H1 (cell line): Measurements from ENCODE around the gene HARS2. TPM values are rescaled to one million over a fixed set of nuclear protein-coding genes. Genes with fewer than 3 reads are reported as not detected.

Experiments
- CTCF ChIA-PET: fragments of 300-600 bp; sonication (Branson Sonifier 250); formaldehyde crosslinking; loops from one replicate; lab custom pipeline; 2021; ENCODE audit not compliant: partially characterized antibody; lab: Charles Lee
- POLR2A ChIA-PET: fragments of 300-600 bp; sonication (Branson Sonifier 250); formaldehyde crosslinking; loops from one replicate; lab custom pipeline; 2021; ENCODE audit warnings: inconsistent platforms; ENCODE audit not compliant: partially characterized antibody; lab: Charles Lee
- DNase-seq, 2 experiments: peaks; one replicate each; pipeline versions ENCODE4 v3.0.0 to v3.0.0-alpha.2; 2010 to 2022; ENCODE audit warnings: low spot score in 2 of 2, low read depth in 1 of 2, mixed read lengths in 1 of 2
- FAIRE-seq: peaks from 2 replicates; lab custom pipeline; 2011; peaks lifted over from hg19 to GRCh38; lab: Jason Lieb, UNC
- H2AFZ ChIP-seq: 2 replicates; pipeline ENCODE4 v1.8.1; 2012; ENCODE audit warnings: low read length, inconsistent platforms
- H2AK5ac ChIP-seq: 2 replicates; pipeline ENCODE4 v1.6.1; 2013; ENCODE audit warnings: low read depth, low read length
- H2BK120ac ChIP-seq: replicated peaks from 2 replicates; pipeline ENCODE3; 2013; ENCODE audit warnings: low read depth, low read length, inconsistent platforms
- H2BK12ac ChIP-seq: 2 replicates; pipeline ENCODE4 v1.6.1; 2013; ENCODE audit warnings: low read depth, low read length
- H2BK15ac ChIP-seq: 2 replicates; pipeline ENCODE4 v1.6.1; 2013; ENCODE audit warnings: low read length
- H2BK20ac ChIP-seq: 2 replicates; pipeline ENCODE4 v1.6.1; 2013; ENCODE audit warnings: low read length
- H2BK5ac ChIP-seq: 2 replicates; pipeline ENCODE4 v1.6.1; 2013; ENCODE audit warnings: low read depth, low read length
- H3K14ac ChIP-seq: 2 replicates; pipeline ENCODE4 v1.6.1; 2013; ENCODE audit warnings: inconsistent platforms; ENCODE audit not compliant: insufficient read length
- H3K18ac ChIP-seq: 2 replicates; pipeline ENCODE4 v1.6.1; 2013; ENCODE audit warnings: low read length; ENCODE audit errors: extremely low read depth
- H3K23ac ChIP-seq: 2 replicates; pipeline ENCODE4 v1.6.1; 2013; ENCODE audit warnings: inconsistent platforms; ENCODE audit not compliant: insufficient read length
- H3K23me2 ChIP-seq: 2 replicates; pipeline ENCODE4 v1.6.1; 2013; ENCODE audit warnings: low read depth, low read length
- H3K27ac ChIP-seq: 2 replicates; pipeline ENCODE4 v1.6.1; 2011; ENCODE audit warnings: low read depth, low read length, inconsistent platforms
- H3K27me3 ChIP-seq, 4 experiments: replicated peaks in 1 of 4; 1 replicate in 1 of 4; 2 replicates in 3 of 4; pipeline versions ENCODE4 v1.6.1 to v1.8.1; 2011 to 2013; ENCODE audit warnings: low read length in 3 of 4, mild to moderate bottlenecking in 3 of 4, inconsistent platforms in 2 of 4, mixed read lengths in 2 of 4, moderate library complexity in 1 of 4; ENCODE audit not compliant: control insufficient read depth in 3 of 4, insufficient read depth in 3 of 4; ENCODE audit errors: extremely low read depth in 1 of 4
- H3K36me3 ChIP-seq, 4 experiments: 2 replicates each; pipeline versions ENCODE4 v1.6.1 to v1.8.1; 2011 to 2013; ENCODE audit warnings: mild to moderate bottlenecking in 4 of 4, low read length in 3 of 4, moderate library complexity in 2 of 4, control low read depth in 1 of 4, inconsistent platforms in 1 of 4; ENCODE audit not compliant: insufficient read depth in 4 of 4, control insufficient read depth in 2 of 4
- H3K4ac ChIP-seq: replicated peaks from 2 replicates; pipeline ENCODE3; 2013; ENCODE audit warnings: low read length, low read depth, mixed read lengths, inconsistent platforms; ENCODE audit not compliant: insufficient read length
- H3K4me1 ChIP-seq, 4 experiments: replicated peaks in 1 of 4; 1 replicate in 1 of 4; 2 replicates in 3 of 4; pipeline versions ENCODE4 v1.6.1 to v1.8.1; 2011 to 2013; ENCODE audit warnings: low read length in 3 of 4, inconsistent platforms in 2 of 4, mixed read lengths in 1 of 4; ENCODE audit not compliant: insufficient read depth in 4 of 4, control insufficient read depth in 3 of 4
- H3K4me2 ChIP-seq, 2 experiments: 2 replicates each; pipeline versions ENCODE4 v1.6.1 to v1.8.1; 2011 to 2013; ENCODE audit warnings: low read depth in 2 of 2, low read length in 2 of 2, control low read depth in 1 of 2, inconsistent platforms in 1 of 2, mild to moderate bottlenecking in 1 of 2; ENCODE audit not compliant: insufficient read depth in 1 of 2
- H3K4me3 ChIP-seq, 4 experiments: fragments of 200-600, 300-600 bp in 1 of 4; sonication (generic), shearing (Covaris generic), sonication (Bioruptor Twin) in 1 of 4; 2 replicates each; pipeline versions ENCODE4 v1.5.1 to v1.8.1; 2011 to 2016; ENCODE audit warnings: low read length in 4 of 4, low read depth in 3 of 4, control low read depth in 2 of 4, inconsistent platforms in 2 of 4, mild to moderate bottlenecking in 2 of 4, mixed read lengths in 1 of 4, moderate library complexity in 1 of 4; ENCODE audit not compliant: insufficient read depth in 2 of 4; ENCODE audit errors: extremely low read depth in 1 of 4
- H3K56ac ChIP-seq: replicated peaks from 2 replicates; pipeline ENCODE3; 2013; ENCODE audit warnings: low read depth, mild to moderate bottlenecking, mixed read lengths, low read length, inconsistent platforms; ENCODE audit not compliant: insufficient read length
- H3K79me1 ChIP-seq: 2 replicates; pipeline ENCODE4 v1.6.1; 2013; ENCODE audit warnings: low read depth, low read length, control low read depth
- H3K79me2 ChIP-seq, 2 experiments: 2 replicates each; pipeline versions ENCODE4 v1.6.1 to v1.8.1; 2012 to 2013; ENCODE audit warnings: low read length in 2 of 2, mild to moderate bottlenecking in 2 of 2, inconsistent platforms in 1 of 2; ENCODE audit not compliant: insufficient read depth in 2 of 2, control insufficient read depth in 1 of 2
- H3K9ac ChIP-seq, 4 experiments: replicated peaks in 1 of 4; 1 replicate in 1 of 4; 2 replicates in 3 of 4; pipeline versions ENCODE4 v1.6.1 to v1.8.1; 2011 to 2013; ENCODE audit warnings: low read depth in 3 of 4, low read length in 3 of 4, control low read depth in 2 of 4, mild to moderate bottlenecking in 2 of 4, moderate library complexity in 2 of 4, inconsistent platforms in 1 of 4; ENCODE audit errors: extremely low read depth in 1 of 4
- H3K9me3 ChIP-seq, 2 experiments: 2 replicates each; pipeline versions ENCODE4 v1.6.1 to v1.8.1; 2012 to 2013; ENCODE audit warnings: mild to moderate bottlenecking in 2 of 2, moderate library complexity in 2 of 2, control low read depth in 1 of 2, inconsistent platforms in 1 of 2, low read depth in 1 of 2, low read length in 1 of 2, mixed read lengths in 1 of 2; ENCODE audit not compliant: insufficient read depth in 2 of 2
- H4K20me1 ChIP-seq, 2 experiments: replicated peaks in 1 of 2; 2 replicates each; pipeline versions ENCODE3 to v1.8.1; 2011 to 2013; ENCODE audit warnings: inconsistent platforms in 2 of 2, low read length in 2 of 2, mild to moderate bottlenecking in 1 of 2; ENCODE audit not compliant: insufficient read depth in 2 of 2, control insufficient read depth in 1 of 2
- H4K5ac ChIP-seq: 2 replicates; pipeline ENCODE4 v1.6.1; 2013; ENCODE audit warnings: low read length, low read depth, mixed read lengths, inconsistent platforms; ENCODE audit not compliant: insufficient read length
- H4K8ac ChIP-seq: 2 replicates; pipeline ENCODE4 v1.8.0; 2013; ENCODE audit warnings: mild to moderate bottlenecking, moderate library complexity, low read length, inconsistent platforms; ENCODE audit not compliant: insufficient read depth; ENCODE audit errors: extremely low read depth
- H4K91ac ChIP-seq: replicated peaks from 2 replicates; pipeline ENCODE3; 2013; ENCODE audit warnings: low read length, mixed read lengths, inconsistent platforms; ENCODE audit not compliant: insufficient read length
- CEBPB ChIP-seq: IDR thresholded peaks from 2 replicates; pipeline ENCODE4 v1.6.1; 2012; ENCODE audit warnings: low read depth, low read length
- E2F6 ChIP-seq: IDR thresholded peaks from 2 replicates; pipeline ENCODE4 v1.6.1; 2012; ENCODE audit warnings: inconsistent platforms
- EGR1 ChIP-seq: IDR thresholded peaks from 2 replicates; pipeline ENCODE4 v1.6.1; 2011; ENCODE audit warnings: low read depth, low read length, borderline replicate concordance
- EP300 ChIP-seq, 2 experiments: IDR thresholded peaks; 1 replicate in 1 of 2; 2 replicates in 1 of 2; pipeline ENCODE4 v1.6.1; 2011 to 2012; ENCODE audit warnings: low read depth in 2 of 2, low read length in 2 of 2, mild to moderate bottlenecking in 2 of 2, borderline replicate concordance in 1 of 2, inconsistent platforms in 1 of 2, moderate library complexity in 1 of 2
- EZH2 ChIP-seq: fragments of 200-600 bp; sonication (generic); IDR thresholded peaks from 2 replicates; pipeline ENCODE4 v1.7.1; 2012; ENCODE audit warnings: low read depth, mild to moderate bottlenecking, moderate library complexity, low read length, inconsistent platforms; ENCODE audit not compliant: severe bottlenecking
- HDAC2 ChIP-seq, 2 experiments: fragments of 300-600 bp in 1 of 2; sonication (generic) in 1 of 2; IDR thresholded peaks; 2 replicates each; pipeline ENCODE4 v1.6.1; 2011 to 2012; ENCODE audit warnings: low read depth in 2 of 2, low read length in 2 of 2, mild to moderate bottlenecking in 2 of 2, moderate library complexity in 2 of 2, borderline replicate concordance in 1 of 2, inconsistent platforms in 1 of 2
- MAX ChIP-seq: IDR thresholded peaks from 2 replicates; pipeline ENCODE4 v1.6.1; 2012; ENCODE audit warnings: inconsistent platforms
- NANOG ChIP-seq: IDR thresholded peaks from 2 replicates; pipeline ENCODE4 v1.6.1; 2011; ENCODE audit warnings: low read length, low read depth, mild to moderate bottlenecking, inconsistent platforms; ENCODE audit not compliant: insufficient read depth, poor library complexity, severe bottlenecking
- POLR2A ChIP-seq, 2 experiments: IDR thresholded peaks; 1 replicate in 1 of 2; 2 replicates in 1 of 2; pipeline ENCODE4 v1.6.1; 2011; ENCODE audit warnings: low read depth in 2 of 2, low read length in 2 of 2, mild to moderate bottlenecking in 2 of 2; ENCODE audit errors: control extremely low read depth in 1 of 2
- POLR2AphosphoS5 ChIP-seq: IDR thresholded peaks from 2 replicates; pipeline ENCODE4 v1.6.1; 2011; ENCODE audit warnings: low read depth, low read length
- SIRT6 ChIP-seq: IDR thresholded peaks from one replicate; pipeline ENCODE4 v1.7.1; 2012; ENCODE audit warnings: low read length, inconsistent platforms
- SUZ12 ChIP-seq: fragments of 200-600 bp; sonication (generic); IDR thresholded peaks from 2 replicates; pipeline ENCODE4 v1.6.1; 2012; ENCODE audit warnings: mild to moderate bottlenecking, inconsistent platforms, low read length, moderate library complexity, mixed read lengths
- YY1 ChIP-seq: IDR thresholded peaks from 2 replicates; pipeline ENCODE4 v1.6.1; 2011; ENCODE audit warnings: low read depth, mild to moderate bottlenecking, low read length
- WGBS, 2 experiments: shearing (Covaris generic) in 1 of 2; methylation state at CpG; one replicate each; pipeline versions ENCODE4 v1.1.6 to v1.1.7; 2013 to 2015; ENCODE audit warnings: low lambda C conversion rate in 2 of 2, mixed read lengths in 2 of 2, inconsistent platforms in 1 of 2, low coverage in 1 of 2, missing lambda C conversion rate in 1 of 2; ENCODE audit not compliant: insufficient replicate concordance in 2 of 2, insufficient coverage in 1 of 2, insufficient read length in 1 of 2; ENCODE audit errors: extremely low coverage in 1 of 2, missing lambda C conversion rate in 1 of 2; 5-methylcytosine and 5-hydroxymethylcytosine counted together
- polyA plus RNA-seq, 7 experiments: library from polyadenylated mRNA; depleted of rRNA in 3 of 7; stranded (reverse) in 5 of 7; unstranded in 2 of 7; fragments of >200 nt in 5 of 7; fragments of 200-250 nt in 2 of 7; gene quantifications; 1 replicate in 5 of 7; 2 replicates in 1 of 7; 4 replicates in 1 of 7; pipeline versions ENCODE4 v1.2.1 to v1.2.3, GENCODE V29; 2011 to 2013; ENCODE audit warnings: missing spikeins in 2 of 7, mixed read lengths in 2 of 7
- total RNA-seq: library from RNA; stranded (reverse); fragmentation: NEBNext Ultra II Directional; extraction: Animal tissue kit (Norgen Biotek cat#: 25700); gene quantifications from 2 replicates; pipeline ENCODE4 v1.2.1, GENCODE V29; 2021

Gene HARS2
- total and polyA plus RNA-seq, 2 of the 8 experiments (the other 6 are each of a cell fraction or from before 2014, with no cell fraction given): 16.1 to 23.1 TPM

GRCh38 chr5:140658870-140659269 is 32.4 kb upstream of the HARS2 start:
- H3K36me3 ChIP-seq: peaks cover 12 to 76% (median 58%) of the 10 kb centered on the region in 4 experiments; a peak in 7 of 8 replicates
- H2AK5ac ChIP-seq: no peak overlapping the region
- WGBS, 2 experiments: 98 to 100% methylated on average over 7 to 12 of the region's 17 CpGs
- H4K5ac ChIP-seq: no peak overlapping the region
- no peak overlapping the region for H3K4ac ChIP-seq
- H2BK12ac ChIP-seq: no peak overlapping the region
- H3K23me2 ChIP-seq: no peaks in the 10 kb centered on the region; the same call in 1 of the 2 replicates
- H3K23ac ChIP-seq: no peak overlapping the region
- no peak overlapping the region for H2AFZ ChIP-seq
- no peak overlapping the region for H3K56ac ChIP-seq
- H3K4me1 ChIP-seq: no peaks in the 10 kb centered on the region; a peak in 1 of 7 replicates
- H3K18ac ChIP-seq: no peak overlapping the region
- H4K8ac ChIP-seq: no peak overlapping the region
- no peak for FAIRE-seq
- no peak overlapping the region for H2BK15ac ChIP-seq
- no peaks in the 10 kb centered on the region for H4K20me1 ChIP-seq
- no peaks in the 10 kb centered on the region for H3K79me2 ChIP-seq
- no peak overlapping the region for H2BK20ac ChIP-seq
- ChIA-PET CTCF (interaction anchor here (0.9 kb wide), 1 partner anchor 229 kb away, joined by 3 read pairs; no protein-coding TSS in a partner anchor), POLR2A (interaction anchor here (0.6 to 9.9 kb wide), 3 partner anchors 11 to 17 kb away, joined by 3 to 87 read pairs (median 3); partner anchors contain the start of genes IK and NDUFA2)
- H3K4me3 ChIP-seq: no peak overlapping the region
- H3K14ac ChIP-seq: no peak overlapping the region
- no peaks in the 10 kb centered on the region for H3K9me3 ChIP-seq
- no peak overlapping the region for H4K91ac ChIP-seq
- no peak overlapping the region for H3K27ac ChIP-seq
- no peak overlapping the region for H2BK5ac ChIP-seq
- H3K79me1 ChIP-seq: no peaks in the 10 kb centered on the region
- H3K4me2 ChIP-seq: no peak overlapping the region
- no peak for DNase-seq
- H2BK120ac ChIP-seq: no peak overlapping the region
- H3K9ac ChIP-seq: no peak overlapping the region
- H3K27me3 ChIP-seq: no peaks in the 10 kb centered on the region
- no peak for TF ChIP-seq SIRT6
- TF ChIP-seq YY1: no peak
- TF ChIP-seq HDAC2 (IDR thresholded peaks at IDR 0.05; ENCODE audit: borderline replicate concordance in 1 of 2, low read depth in 2 of 2, low read length in 2 of 2): no peak
- TF ChIP-seq POLR2AphosphoS5: no peak
- no peak for TF ChIP-seq MAX
- TF ChIP-seq SUZ12: no peak
- TF ChIP-seq POLR2A (IDR thresholded peaks at IDR 0.05; ENCODE audit: control extremely low read depth in 1 of 2, low read depth in 2 of 2, low read length in 2 of 2): no peak
- TF ChIP-seq EZH2: no peak
- no peak for TF ChIP-seq E2F6
- TF ChIP-seq CEBPB: no peak
- TF ChIP-seq EP300 (IDR thresholded peaks at IDR 0.05; ENCODE audit: borderline replicate concordance in 1 of 2, low read depth in 2 of 2, low read length in 2 of 2): no peak
- no peak for TF ChIP-seq EGR1
- no peak for TF ChIP-seq NANOG
